GM23338 (cell line): ENCODE results near the gene BABAM1.

Experiments used
- CREB1 ChIP-seq: fragments of 250-450 bp; sonication (Bioruptor Pico); IDR thresholded peaks from 2 replicates; pipeline ENCODE4 v1.5.0; 2020; ENCODE audit warnings: low read depth, mild to moderate bottlenecking, moderate library complexity
- ETS1 ChIP-seq: IDR thresholded peaks from 2 replicates; pipeline ENCODE4 v1.6.1; 2016; ENCODE audit warnings: antibody characterized with exemption
- EZH2 ChIP-seq: fragments of 200-600 bp; sonication (generic); IDR thresholded peaks from one replicate; pipeline ENCODE4 v1.8.0; 2017; ENCODE audit warnings: antibody characterized with exemption, mild to moderate bottlenecking, low read depth; ENCODE audit not compliant: unreplicated experiment
- EZH2phosphoT487 ChIP-seq: fragments of 200-600 bp; sonication (generic); IDR thresholded peaks from one replicate; pipeline ENCODE4 v1.8.1; 2018; ENCODE audit warnings: antibody characterized with exemption; ENCODE audit not compliant: unreplicated experiment
- JUNB ChIP-seq: IDR thresholded peaks from one replicate; pipeline ENCODE4 v1.6.1; 2016; ENCODE audit warnings: antibody characterized with exemption; ENCODE audit not compliant: unreplicated experiment
- NANOG ChIP-seq: IDR thresholded peaks from 2 replicates; pipeline ENCODE4 v1.6.1; 2016; ENCODE audit warnings: antibody characterized with exemption, borderline replicate concordance
- POLR2AphosphoS5 ChIP-seq: IDR thresholded peaks from 2 replicates; pipeline ENCODE4 v1.6.1; 2016; ENCODE audit warnings: antibody characterized with exemption, low read depth
- REST ChIP-seq: IDR thresholded peaks from one replicate; pipeline ENCODE4 v1.6.1; 2018; ENCODE audit warnings: antibody characterized with exemption; ENCODE audit not compliant: unreplicated experiment
- STAT1 ChIP-seq: IDR thresholded peaks from one replicate; pipeline ENCODE4 v1.6.1; 2016; ENCODE audit warnings: antibody characterized with exemption; ENCODE audit not compliant: unreplicated experiment
- ZNF114 ChIP-seq: fragments of 250-450 bp; sonication (Bioruptor Pico); IDR thresholded peaks from 2 replicates; pipeline ENCODE4 v1.5.0; 2020; ENCODE audit warnings: mild to moderate bottlenecking, moderate library complexity
- ZNF331 ChIP-seq: fragments of 250-450 bp; sonication (Bioruptor Pico); IDR thresholded peaks from 2 replicates; pipeline ENCODE4 v1.5.0; 2020; ENCODE audit warnings: low read depth, mild to moderate bottlenecking, moderate library complexity
- ZNF462 ChIP-seq: fragments of 250-450 bp; sonication (Bioruptor Pico); IDR thresholded peaks from 2 replicates; pipeline ENCODE4 v1.5.0; 2020; ENCODE audit warnings: mild to moderate bottlenecking, moderate library complexity
- TF ChIP-seq, protein P1 (sequence below), 2 experiments: fragments of 200-600 bp in 1 of 2; sonication (generic) in 1 of 2; conservative IDR thresholded peaks; 2 replicates each; pipeline versions ENCODE4 v1.5.1 to v1.6.1; 2016 to 2017; ENCODE audit warnings: antibody characterized with exemption in 2 of 2, low read depth in 2 of 2, mild to moderate bottlenecking in 2 of 2, moderate library complexity in 1 of 2

DNA sequence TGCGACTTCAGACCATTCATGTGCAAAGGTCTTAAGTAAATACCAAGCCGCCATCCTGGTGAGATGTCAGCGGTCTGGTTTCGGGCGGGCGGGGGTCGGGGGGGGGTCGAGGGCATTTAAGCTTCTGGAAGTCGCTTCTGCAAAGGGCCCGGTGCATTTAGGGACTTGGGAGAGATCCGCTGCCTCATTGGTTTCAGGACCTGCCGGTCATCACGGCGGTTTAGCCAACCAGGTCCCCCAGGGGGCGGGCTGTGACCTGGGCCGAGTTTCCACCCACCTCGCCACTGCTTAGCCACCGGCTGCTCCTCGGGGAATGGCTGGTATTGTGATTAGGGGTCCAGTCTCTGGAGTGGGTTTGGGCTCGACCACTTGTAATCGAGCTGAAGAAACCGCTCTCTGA lies 22.2 kb downstream of the BABAM1 start:
- TF ChIP-seq, protein P1, sequence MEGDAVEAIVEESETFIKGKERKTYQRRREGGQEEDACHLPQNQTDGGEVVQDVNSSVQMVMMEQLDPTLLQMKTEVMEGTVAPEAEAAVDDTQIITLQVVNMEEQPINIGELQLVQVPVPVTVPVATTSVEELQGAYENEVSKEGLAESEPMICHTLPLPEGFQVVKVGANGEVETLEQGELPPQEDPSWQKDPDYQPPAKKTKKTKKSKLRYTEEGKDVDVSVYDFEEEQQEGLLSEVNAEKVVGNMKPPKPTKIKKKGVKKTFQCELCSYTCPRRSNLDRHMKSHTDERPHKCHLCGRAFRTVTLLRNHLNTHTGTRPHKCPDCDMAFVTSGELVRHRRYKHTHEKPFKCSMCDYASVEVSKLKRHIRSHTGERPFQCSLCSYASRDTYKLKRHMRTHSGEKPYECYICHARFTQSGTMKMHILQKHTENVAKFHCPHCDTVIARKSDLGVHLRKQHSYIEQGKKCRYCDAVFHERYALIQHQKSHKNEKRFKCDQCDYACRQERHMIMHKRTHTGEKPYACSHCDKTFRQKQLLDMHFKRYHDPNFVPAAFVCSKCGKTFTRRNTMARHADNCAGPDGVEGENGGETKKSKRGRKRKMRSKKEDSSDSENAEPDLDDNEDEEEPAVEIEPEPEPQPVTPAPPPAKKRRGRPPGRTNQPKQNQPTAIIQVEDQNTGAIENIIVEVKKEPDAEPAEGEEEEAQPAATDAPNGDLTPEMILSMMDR (conservative IDR thresholded peaks at IDR 0.05; ENCODE audit: low read depth in 2 of 2), result no peak
- TF ChIP-seq EZH2, result no peak
- no peak for TF ChIP-seq POLR2AphosphoS5
- no peak for TF ChIP-seq EZH2phosphoT487
- TF ChIP-seq JUNB, result no peak
- TF ChIP-seq ZNF462 (CRISPR knock-in tag), result no peak
- no peak for TF ChIP-seq NANOG
- TF ChIP-seq ETS1, result no peak
- TF ChIP-seq REST, result no peak
- TF ChIP-seq ZNF114, result no peak
- TF ChIP-seq ZNF331 (CRISPR knock-in tag), result no peak
- TF ChIP-seq CREB1 (CRISPR knock-in tag), result no peak
- no peak for TF ChIP-seq STAT1
